Uterus (tissue), 2 donors: Measurements from ENCODE around the gene BRD7.

Experiments
- POLR2A ChIP-seq, 2 donors: fragments of 450-650 bp; IDR thresholded peaks; one replicate each; pipeline ENCODE4 v1.6.1; 2016; ENCODE audit warnings: antibody characterized with exemption in 2 of 2, mild to moderate bottlenecking in 1 of 2, moderate library complexity in 1 of 2
- TF ChIP-seq, protein P1 (sequence below), 4 experiments: fragments of 200-600 bp in 2 of 4; fragments of 450-650 bp in 2 of 4; sonication (generic) in 2 of 4; IDR thresholded peaks; one replicate each; pipeline ENCODE4 v1.5.1; 2016 to 2019; ENCODE audit warnings: antibody characterized with exemption in 4 of 4, mild to moderate bottlenecking in 2 of 4, moderate library complexity in 1 of 4

DNA sequence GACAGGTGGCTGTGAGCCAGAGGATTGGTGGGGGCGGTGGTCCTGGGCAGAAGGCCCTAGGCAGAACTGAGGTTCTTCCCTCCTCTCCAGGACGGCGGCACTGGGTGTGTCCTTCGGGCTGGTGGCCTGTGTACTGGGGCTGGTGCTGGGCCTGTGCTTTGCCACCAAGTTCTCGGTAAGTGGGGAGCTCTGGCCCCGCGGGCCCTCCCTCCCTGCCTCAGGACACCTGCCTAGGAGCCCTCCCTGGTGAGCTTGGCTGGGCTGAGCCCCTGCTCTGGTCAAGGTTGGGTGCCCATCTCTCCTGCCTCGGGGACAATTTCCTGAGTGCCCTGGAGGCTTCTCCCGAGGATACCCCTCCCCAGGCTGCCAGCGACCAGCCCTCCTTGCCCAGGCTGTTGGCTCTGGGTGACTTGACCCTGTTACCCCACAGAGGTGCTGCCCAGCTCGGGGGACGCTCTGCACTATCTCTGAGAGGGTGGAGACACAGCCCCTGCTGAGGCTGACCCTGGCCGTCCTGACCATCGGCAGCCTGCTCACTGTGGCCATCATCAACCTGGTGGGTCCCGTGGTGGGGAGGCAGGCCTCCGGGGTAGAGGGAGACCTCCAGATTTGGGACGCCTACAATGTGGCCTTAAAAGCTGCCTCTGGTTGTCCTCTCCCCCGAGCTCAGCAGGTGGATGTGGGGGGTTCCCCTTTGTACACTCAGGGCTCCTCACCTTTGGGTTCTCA is 60.4 kb downstream of the BRD7 start:
- TF ChIP-seq, protein P1, sequence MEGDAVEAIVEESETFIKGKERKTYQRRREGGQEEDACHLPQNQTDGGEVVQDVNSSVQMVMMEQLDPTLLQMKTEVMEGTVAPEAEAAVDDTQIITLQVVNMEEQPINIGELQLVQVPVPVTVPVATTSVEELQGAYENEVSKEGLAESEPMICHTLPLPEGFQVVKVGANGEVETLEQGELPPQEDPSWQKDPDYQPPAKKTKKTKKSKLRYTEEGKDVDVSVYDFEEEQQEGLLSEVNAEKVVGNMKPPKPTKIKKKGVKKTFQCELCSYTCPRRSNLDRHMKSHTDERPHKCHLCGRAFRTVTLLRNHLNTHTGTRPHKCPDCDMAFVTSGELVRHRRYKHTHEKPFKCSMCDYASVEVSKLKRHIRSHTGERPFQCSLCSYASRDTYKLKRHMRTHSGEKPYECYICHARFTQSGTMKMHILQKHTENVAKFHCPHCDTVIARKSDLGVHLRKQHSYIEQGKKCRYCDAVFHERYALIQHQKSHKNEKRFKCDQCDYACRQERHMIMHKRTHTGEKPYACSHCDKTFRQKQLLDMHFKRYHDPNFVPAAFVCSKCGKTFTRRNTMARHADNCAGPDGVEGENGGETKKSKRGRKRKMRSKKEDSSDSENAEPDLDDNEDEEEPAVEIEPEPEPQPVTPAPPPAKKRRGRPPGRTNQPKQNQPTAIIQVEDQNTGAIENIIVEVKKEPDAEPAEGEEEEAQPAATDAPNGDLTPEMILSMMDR (IDR thresholded peaks at IDR 0.05), result no peak
- no peak for TF ChIP-seq POLR2A (IDR thresholded peaks at IDR 0.05)
